Activated T-helper 17 cell treated with anti-CD3 and anti-CD28 coated beads, Interleukin-2, amount 50 U/mL, for 72 hours (primary cell): ENCODE data around the gene DEPDC5. TPM values are rescaled to one million over a fixed set of nuclear protein-coding genes. Genes with fewer than 3 reads are reported as not detected.

Experiments
- ATAC-seq: fragments of 150-1000 bp; cut with Tn5 transposase; replicated peaks from 2 replicates; pipeline ENCODE4 v1.10.0; 2021; ENCODE audit warnings: mild to moderate bottlenecking, moderate library complexity
- H3K27ac Mint-ChIP-seq: one replicate; pipeline ENCODE4 v1.8.0; 2022; ENCODE audit warnings: mixed read lengths
- H3K27me3 Mint-ChIP-seq: one replicate; pipeline ENCODE4 v1.8.0; 2022; ENCODE audit warnings: mixed read lengths
- H3K36me3 Mint-ChIP-seq: one replicate; pipeline ENCODE4 v1.8.0; 2022; ENCODE audit warnings: low read depth, mild to moderate bottlenecking, mixed read lengths
- H3K4me1 Mint-ChIP-seq: one replicate; pipeline ENCODE4 v1.8.0; 2022; ENCODE audit warnings: mixed read lengths
- H3K4me3 Mint-ChIP-seq: one replicate; pipeline ENCODE4 v1.8.0; 2022; ENCODE audit warnings: mild to moderate bottlenecking, mixed read lengths
- H3K9me3 Mint-ChIP-seq: one replicate; pipeline ENCODE4 v1.8.0; 2022; ENCODE audit warnings: mixed read lengths
- total RNA-seq, 2 donors: library from RNA; stranded (reverse); gene quantifications; one replicate each; pipeline ENCODE4 v1.2.3, GENCODE V29; 2022

DEPDC5 gene
- total RNA-seq, 2 donors from 2014 or later: 50.0 to 57.1 TPM

- Mint-ChIP-seq H3K4me1 (peaks cover 67% of the 10 kb centered on the region), H3K27me3 (no peaks in the 10 kb centered on the region), H3K27ac (peak overlapping the region; percentile 92), H3K4me3 (peak overlapping the region; percentile 77), H3K36me3 (peaks cover 100% of the 10 kb centered on the region), H3K9me3 (peaks cover 4% of the 10 kb centered on the region)
- ATAC-seq: no peak
These were observed 198.2 kb downstream of the DEPDC5 start for GRCh38 chr22:31952094-31952401.

DNA sequence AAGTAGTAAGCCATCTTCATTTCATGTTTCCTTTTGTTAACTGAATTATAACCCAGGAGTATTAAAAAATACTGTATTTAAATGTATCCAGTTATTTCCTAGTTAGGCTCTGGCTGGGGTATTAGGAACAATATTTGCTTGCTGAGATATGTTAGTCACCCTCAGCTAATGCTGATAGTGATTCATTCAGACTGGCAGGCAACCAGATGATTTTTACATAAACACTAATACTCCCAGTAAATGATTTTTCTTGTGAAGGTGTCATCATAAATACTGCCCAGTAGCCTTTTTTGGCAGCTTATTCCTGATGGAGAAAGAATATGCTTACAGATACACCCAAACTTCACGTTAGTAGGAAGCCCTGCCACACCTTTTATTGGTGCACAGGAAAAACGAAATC lies 198.7 kb downstream of the DEPDC5 start:
- Mint-ChIP-seq H3K27me3 (no peaks in the 10 kb centered on the region), H3K27ac (peak overlapping the region; percentile 92), H3K9me3 (peaks cover 4% of the 10 kb centered on the region), H3K36me3 (peaks cover 100% of the 10 kb centered on the region), H3K4me3 (peak overlapping the region; percentile 77), H3K4me1 (peaks cover 67% of the 10 kb centered on the region)
- no peak for ATAC-seq

DNA sequence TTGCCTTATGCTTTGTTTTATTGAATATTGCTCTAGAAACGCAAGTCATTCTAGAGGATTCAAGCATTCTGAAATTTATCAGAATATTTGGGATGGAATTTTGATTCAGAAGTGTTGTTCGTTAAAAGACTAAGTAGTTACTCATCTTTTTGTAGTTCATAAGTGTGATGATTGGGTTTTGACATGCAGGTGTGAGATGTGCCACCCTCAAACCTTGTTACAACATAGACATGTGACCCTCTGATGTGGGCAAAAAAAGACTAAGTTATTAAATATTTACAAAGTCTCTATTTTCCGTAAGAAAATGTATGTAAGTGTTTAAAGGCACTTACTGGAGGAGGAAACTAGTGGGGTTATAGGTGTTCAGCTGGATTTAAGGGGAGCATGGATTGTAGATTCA lies 199.4 kb downstream of the DEPDC5 start:
- H3K27me3 Mint-ChIP-seq: no peaks in the 10 kb centered on the region
- H3K27ac Mint-ChIP-seq: peak overlapping the region; percentile 92
- H3K36me3 Mint-ChIP-seq: peaks cover 100% of the 10 kb centered on the region
- H3K4me3 Mint-ChIP-seq: peak overlapping the region; percentile 77
- H3K4me1 Mint-ChIP-seq: peaks cover 70% of the 10 kb centered on the region
- peaks cover 4% of the 10 kb centered on the region for H3K9me3 Mint-ChIP-seq
- no peak for ATAC-seq

DNA sequence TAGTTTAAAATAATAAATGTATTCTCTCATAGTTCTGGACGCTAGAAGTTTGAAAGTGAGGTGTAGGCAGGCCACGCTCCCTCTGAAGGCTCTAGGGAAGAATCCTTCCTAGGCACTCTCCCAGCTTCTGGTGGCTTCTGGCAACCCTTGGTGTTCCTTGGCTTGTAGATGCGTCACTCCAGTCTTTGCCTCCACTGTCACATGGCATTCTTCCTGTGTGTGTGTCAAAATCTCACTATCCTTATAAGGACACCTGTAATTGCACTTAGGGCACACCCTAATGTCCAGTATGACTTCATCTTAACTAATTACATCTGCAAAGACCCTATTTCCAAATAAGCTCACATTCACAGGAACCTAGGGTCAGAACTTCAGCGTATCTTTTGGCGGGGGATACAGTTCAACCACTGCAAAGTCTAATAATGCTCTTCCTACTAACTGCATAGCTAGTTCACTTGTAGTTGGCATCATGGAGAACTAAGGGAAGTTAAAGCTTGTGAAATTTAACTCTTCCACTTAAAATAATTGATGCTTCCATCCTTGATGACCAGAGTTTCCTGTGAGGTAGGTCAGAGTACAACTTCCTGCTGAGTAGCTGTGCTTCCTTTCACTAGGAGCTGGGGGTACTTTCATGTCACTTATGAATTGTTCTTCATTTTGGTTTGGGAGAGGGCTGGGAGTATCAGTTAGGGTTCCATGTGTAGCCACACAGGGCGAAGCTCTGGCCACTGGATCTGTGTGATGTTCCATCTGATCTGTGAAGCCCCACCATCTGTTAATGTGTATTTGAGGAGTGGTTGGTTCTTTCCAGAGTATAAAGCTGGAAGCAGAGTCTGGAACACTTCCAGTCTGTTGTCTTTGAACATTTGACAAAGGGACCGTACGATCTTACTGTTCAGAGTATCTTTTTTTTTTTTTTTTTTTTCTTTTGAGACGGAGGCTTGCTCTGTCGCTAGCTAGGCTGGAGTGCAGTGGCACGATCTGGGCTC lies 201.0 kb downstream of the DEPDC5 start:
- peak; percentile 15 for ATAC-seq
- H3K27ac Mint-ChIP-seq: peak overlapping the region; percentile 92
- H3K4me1 Mint-ChIP-seq: peaks cover 79% of the 10 kb centered on the region
- no peaks in the 10 kb centered on the region for H3K27me3 Mint-ChIP-seq
- H3K36me3 Mint-ChIP-seq: peaks cover 88% of the 10 kb centered on the region
- peaks cover 4% of the 10 kb centered on the region for H3K9me3 Mint-ChIP-seq
- peak overlapping the region; percentile 77 for H3K4me3 Mint-ChIP-seq

- Mint-ChIP-seq H3K4me1 (peaks cover 68% of the 10 kb centered on the region), H3K9me3 (peaks cover 4% of the 10 kb centered on the region), H3K27me3 (no peaks in the 10 kb centered on the region), H3K27ac (peak overlapping the region; percentile 92), H3K36me3 (peaks cover 73% of the 10 kb centered on the region), H3K4me3 (peak overlapping the region; percentile 77)
- peak; percentile 33 for ATAC-seq
These were observed 202.5 kb downstream of the DEPDC5 start for GRCh38 chr22:31956360-31956759.

Other genes with a start within 250 kb of the DEPDC5 start
- gene PISD, start 91.8 kb upstream of the DEPDC5 start, total RNA-seq: 10 to 100 TPM; 41.1 to 44.1 TPM
- 10 to 100 TPM; 62.8 to 75.3 TPM for gene PRR14L, start 3.9 kb upstream of the DEPDC5 start, total RNA-seq
- gene YWHAH, start 190.5 kb downstream of the DEPDC5 start, total RNA-seq: 100 to 1,000 TPM; 168 to 211 TPM